C1 segment of cervical spinal cord (tissue), 14 donors: ENCODE data around the gene STAT6.

Experiments
- DNase-seq, 14 donors: peaks; one replicate each; lab custom pipeline; 2025; lab: John Stamatoyannopoulos, UW

Gene STAT6, protein sequence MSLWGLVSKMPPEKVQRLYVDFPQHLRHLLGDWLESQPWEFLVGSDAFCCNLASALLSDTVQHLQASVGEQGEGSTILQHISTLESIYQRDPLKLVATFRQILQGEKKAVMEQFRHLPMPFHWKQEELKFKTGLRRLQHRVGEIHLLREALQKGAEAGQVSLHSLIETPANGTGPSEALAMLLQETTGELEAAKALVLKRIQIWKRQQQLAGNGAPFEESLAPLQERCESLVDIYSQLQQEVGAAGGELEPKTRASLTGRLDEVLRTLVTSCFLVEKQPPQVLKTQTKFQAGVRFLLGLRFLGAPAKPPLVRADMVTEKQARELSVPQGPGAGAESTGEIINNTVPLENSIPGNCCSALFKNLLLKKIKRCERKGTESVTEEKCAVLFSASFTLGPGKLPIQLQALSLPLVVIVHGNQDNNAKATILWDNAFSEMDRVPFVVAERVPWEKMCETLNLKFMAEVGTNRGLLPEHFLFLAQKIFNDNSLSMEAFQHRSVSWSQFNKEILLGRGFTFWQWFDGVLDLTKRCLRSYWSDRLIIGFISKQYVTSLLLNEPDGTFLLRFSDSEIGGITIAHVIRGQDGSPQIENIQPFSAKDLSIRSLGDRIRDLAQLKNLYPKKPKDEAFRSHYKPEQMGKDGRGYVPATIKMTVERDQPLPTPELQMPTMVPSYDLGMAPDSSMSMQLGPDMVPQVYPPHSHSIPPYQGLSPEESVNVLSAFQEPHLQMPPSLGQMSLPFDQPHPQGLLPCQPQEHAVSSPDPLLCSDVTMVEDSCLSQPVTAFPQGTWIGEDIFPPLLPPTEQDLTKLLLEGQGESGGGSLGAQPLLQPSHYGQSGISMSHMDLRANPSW

DNA sequence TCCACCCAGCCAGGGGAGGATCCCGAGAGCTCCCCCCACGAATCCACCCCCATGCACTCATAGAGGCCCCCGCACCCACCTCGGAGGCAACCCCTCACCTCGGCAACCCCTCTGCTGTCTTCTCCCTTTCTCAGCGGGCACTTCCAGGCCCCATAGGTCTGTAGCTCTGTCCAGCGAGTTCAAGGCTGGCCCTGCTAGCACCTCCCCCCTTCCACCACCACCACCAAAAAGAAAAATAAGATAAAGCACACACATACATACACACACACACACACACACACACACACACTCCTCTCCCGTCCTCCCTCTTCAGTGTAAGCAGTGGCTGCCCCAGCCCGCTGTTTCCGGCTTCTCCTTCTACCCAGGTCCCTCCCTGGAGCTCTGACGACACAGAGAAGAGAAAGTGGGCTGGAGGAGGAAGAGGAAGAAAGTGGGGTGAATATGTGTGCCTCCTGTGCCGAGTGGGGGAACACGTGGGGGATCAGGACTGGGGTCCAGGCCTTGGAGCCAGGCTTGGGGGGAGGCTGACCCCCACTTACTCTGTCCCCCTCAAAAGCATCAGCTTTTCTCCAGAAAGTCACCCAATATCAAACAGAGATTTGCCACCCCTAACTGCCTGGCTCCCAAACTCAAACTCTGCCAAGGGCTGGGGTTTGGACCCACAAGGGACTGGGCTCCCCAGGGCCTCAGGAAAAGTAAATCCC is at the start of gene STAT6:
Gene STAT6, minus strand, starts transcription at position 332 of the 704 bp plus-strand sequence. CDS start 3,084 bp downstream, outside the sequence.
- DNase-seq = peak in 10 of 14 donors; percentile 33 to 71 (median 60)

DNA sequence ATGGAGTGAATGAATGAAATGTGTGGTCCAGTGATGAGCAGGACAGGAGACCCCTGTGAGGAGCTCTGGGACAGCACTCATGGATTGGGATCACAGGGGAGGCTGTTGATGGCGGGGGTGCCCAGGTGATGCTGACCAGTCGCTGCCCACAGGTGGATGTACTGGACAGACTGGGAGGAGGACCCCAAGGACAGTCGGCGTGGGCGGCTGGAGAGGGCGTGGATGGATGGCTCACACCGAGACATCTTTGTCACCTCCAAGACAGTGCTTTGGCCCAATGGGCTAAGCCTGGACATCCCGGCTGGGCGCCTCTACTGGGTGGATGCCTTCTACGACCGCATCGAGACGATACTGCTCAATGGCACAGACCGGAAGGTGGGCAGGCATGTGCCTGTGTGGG is 49.6 kb upstream of the STAT6 start:
- no peak for DNase-seq

DNA sequence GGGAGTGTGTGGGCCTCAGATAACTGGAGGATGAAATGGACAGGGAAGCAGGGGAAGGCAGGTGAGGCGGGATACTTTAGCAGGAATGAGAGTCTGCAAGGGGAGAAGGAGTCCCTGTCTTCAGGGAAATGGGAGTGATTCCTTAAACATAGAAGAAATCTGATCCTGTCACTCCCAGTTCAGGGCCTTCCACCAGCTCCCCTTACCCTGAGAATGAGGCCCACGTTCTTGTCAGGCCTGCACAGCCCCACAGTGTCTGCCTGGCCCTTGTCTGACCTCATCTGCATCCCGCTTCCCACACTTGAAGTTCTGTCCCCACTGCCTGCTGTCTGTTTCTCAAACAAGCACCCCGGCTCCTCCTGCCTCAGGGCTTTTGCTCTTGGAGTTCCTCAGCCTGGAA is 48.9 kb upstream of the STAT6 start:
- DNase-seq = no peak

DNA sequence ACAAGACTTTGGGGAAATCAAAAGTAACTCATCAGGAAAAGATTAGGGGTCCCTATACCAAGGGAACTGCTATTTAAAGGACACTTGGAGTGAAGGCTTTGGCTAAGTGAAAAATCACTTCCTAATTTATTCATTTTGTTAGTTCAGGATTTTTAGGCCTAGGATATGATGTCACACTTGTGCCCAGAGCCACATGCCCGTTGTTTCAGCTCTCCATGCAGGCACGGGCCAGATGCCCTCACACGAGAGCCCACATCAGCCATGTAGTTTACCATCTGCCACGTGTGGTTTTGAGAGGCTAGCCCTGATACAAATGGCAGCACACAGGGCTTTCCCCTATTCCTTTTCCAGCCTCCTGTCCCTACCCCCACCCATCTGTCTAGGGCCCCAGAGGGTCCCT is 48.1 kb upstream of the STAT6 start:
- DNase-seq = no peak

DNA sequence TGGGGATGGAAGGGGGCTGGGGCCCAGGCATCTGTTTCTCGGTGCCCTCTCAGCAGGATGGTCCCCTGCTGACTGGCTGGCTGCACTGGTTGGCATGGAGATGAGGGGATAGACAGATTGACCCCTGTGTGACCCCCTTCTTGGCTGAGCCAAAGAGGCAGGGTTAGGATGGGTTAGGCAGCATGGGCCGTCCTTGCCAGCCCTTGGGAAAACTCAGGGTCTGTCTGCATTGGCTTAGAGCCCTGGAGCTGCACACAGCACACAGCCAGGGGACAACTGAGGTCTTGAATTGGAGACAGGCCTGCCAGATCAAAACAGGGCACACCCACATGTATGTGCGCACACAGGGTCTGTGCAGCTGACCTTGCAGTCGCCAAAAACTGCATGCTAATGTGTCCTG is 47.5 kb upstream of the STAT6 start:
- DNase-seq = no peak

DNA sequence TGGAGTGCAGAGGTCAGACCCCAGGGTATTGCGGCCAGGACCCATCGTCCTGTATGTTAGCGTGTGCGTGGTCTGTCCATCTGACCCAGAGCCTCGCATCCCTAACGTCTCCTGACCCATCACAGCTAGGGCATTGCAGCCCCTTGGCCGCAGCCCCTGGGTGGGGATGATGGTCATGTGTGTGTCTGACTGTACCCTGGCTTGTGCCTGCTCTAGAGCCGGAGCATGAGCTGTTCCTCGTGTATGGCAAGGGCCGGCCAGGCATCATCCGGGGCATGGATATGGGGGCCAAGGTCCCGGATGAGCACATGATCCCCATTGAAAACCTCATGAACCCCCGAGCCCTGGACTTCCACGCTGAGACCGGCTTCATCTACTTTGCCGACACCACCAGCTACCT is 47.0 kb upstream of the STAT6 start:
- no peak for DNase-seq

DNA sequence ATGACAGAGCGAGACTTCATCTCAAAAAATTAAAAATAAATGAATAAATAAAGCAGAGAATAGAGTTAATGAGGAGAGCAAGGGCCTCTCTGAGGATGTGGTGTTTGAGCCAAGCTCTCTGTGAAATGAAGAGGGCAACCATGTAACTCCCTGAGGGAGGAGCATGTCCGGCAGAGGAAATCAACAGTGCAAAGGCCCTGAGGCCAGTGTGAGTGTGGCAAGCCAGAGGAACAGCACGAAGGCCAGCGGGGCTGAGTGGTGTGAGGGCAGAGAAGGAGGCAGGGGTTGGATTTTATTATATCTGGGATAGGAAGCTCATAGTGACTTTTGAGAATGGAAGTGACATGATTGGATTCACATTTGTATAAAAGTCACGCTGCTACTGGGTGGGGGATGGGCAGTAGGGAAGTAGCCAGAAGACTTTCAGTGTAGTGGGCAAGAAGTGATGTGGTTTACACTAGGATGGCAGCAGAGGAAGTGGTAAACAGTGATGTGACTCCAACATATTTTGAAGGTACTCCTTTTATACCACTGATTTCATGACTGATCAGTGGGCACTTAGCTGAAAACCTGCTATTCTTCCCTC is 46.5 kb upstream of the STAT6 start:
- peak in 3 of 14 donors; percentile 5 to 12 (median 6) for DNase-seq

DNA sequence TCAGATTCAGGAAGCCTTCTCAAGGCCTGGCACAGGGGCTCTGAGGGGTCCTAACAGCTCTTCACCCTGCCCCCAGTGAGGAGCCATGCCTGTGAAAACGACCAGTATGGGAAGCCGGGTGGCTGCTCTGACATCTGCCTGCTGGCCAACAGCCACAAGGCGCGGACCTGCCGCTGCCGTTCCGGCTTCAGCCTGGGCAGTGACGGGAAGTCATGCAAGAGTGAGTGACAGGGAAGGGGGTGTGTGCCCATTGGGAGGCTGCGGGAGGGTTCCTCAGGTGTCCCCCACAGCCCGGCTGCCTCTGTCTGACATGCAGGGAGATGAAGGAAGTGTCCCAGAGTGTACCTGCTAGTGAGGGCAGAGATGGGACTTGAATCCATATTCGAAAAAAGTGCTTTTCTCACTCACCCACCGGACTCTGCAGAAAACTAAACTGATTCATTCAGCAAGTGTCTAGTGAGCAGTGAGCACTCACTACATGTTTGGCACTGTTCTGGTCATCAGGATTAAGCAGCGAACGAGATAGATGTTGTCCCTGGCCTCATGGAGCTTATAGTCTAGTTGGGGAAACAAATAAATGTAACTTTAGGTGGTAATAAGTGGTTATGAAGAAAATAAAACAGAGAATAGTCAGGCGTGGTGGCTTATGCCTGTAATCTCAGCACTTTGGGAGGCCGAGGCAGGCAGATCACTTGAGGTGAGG is 45.7 kb upstream of the STAT6 start:
- DNase-seq = peak in 5 of 14 donors; percentile 21 to 62 (median 27)

DNA sequence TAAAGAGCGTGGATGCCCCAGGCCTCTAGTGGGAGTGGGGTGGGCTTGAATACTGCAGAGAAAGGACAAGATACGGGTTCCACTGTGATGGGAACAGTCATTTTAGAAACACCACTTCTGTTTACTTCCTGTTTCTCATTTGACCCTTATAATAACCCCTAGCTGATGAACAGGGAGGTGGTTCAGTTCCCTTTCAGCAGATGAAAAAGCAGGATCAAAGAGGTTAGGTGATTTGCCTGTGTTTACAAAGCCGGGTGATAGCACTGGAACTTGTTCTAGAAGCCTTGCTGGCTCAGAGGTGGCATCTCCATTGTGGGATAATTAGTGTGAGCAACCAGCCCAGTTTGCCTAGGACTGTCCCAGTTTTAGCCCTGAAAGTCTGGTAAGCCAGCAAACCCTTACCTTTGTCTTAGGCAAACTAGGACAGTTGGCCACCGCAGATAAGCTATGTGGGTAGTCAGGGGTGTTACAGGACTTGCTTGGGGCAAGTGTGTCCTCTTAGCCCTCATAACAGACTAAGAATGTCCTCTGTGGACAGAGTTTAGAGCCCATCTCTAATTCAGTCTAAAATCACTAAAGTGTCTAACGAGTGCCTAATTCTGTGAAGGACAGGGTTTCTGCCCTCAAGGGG is 43.8 kb upstream of the STAT6 start:
- no peak for DNase-seq

DNA sequence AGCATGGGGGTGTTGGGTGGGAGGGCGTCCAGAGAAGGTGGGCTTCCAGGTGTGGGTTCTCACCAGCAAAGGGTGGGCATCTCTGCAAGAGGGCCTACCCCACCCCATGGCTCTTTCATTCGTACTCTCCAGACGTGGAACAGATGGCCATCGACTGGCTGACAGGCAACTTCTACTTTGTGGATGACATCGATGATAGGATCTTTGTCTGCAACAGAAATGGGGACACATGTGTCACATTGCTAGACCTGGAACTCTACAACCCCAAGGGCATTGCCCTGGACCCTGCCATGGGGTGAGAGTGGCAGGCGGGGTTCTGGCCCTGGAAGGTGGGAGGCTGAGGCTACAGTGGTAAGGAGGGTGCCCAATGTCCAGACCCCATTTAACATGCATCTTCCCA is 42.9 kb upstream of the STAT6 start:
- no peak for DNase-seq

DNA sequence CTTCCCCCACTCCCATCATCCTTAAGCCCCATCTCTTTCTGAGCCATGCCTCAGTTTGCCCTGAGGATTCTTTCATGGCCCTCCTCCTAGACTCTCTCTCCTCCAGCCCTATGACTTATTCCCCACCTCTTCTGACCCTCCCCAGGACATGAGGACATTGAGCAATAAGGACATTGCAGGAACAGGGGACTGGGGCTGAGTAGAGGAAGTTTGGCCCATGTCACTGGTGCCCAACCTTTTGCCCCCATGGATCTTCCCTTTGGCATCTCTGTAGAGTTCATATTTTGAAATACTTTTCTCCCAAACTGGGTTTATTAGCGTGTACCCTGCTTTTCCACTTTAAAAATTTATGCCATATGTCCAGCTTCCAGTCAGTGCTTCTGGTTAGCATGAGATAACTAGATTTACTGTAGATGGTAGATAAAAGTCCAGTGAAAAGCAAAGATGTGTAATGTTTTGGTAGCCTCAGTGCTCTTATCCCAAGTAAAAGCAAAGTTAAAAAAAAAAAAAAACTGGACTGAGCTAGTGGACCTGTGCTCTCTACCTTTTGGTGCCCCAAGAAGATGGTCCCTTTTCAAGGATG is 42.3 kb upstream of the STAT6 start:
- DNase-seq = no peak

DNA sequence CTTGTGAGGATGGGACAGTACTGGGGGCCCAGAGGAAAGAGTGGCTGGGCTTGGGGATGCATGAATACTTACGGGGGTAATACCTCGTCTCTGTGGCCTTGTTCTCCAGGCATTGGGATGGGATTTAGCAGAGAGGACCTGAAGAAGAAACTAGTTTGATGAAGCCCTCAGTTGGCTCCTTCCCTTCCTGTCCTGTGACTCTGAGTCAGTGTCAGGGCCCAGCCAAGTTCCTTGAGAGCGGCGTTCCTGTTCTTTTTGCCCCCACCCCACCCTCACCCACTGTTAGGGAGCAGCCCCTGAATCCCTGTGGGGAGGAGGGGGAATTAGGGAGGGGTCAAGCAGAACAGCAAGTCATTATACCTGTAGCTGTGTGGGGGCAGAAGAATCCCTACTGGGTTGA is 41.5 kb upstream of the STAT6 start:
- DNase-seq = peak in 7 of 14 donors; percentile 15 to 66 (median 39)

DNA sequence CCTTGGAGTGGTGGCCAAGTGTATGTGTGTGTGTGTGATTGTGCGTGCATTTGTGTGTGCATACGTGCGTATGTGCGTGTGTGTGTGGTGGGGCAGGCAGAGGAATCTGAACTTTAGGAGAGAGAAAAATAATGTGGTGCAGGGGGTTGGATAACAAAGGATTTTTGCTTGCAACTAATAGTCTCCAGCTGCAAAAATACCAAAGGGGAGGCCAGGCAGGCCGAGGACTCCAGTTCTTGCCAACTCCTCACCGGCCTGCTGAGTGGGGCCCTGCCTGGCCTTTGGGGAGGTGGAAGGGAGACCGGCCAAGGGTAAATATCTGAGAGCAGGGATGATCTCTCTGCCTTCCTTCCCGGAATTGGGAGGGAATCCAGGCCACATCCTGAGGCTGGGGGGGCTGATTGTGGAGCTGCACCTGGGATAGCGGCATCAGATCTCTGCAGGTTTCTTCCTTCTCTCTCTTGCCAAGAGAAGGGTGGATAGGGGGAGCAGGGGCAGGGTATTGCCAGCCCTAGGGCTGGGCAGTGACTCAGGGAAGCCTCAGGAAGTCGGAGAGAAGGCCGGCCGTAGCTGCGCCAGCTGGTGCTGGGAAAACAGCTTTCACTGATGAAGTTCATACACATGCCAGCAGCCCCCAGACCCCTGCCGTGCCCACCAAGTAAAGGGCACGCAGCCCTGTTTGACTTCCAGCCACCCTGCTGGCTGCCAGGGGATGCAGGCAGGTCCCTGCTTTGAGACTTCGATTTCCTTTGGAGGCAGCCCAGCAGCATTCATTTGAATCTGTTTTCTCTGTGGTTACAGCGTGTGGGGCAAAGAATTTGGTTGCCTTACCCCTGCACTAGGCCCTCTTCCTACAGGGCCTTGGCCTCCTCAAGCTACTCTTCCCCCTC is 40.8 kb upstream of the STAT6 start:
- peak in 9 of 14 donors; percentile 27 to 94 (median 60) for DNase-seq

DNA sequence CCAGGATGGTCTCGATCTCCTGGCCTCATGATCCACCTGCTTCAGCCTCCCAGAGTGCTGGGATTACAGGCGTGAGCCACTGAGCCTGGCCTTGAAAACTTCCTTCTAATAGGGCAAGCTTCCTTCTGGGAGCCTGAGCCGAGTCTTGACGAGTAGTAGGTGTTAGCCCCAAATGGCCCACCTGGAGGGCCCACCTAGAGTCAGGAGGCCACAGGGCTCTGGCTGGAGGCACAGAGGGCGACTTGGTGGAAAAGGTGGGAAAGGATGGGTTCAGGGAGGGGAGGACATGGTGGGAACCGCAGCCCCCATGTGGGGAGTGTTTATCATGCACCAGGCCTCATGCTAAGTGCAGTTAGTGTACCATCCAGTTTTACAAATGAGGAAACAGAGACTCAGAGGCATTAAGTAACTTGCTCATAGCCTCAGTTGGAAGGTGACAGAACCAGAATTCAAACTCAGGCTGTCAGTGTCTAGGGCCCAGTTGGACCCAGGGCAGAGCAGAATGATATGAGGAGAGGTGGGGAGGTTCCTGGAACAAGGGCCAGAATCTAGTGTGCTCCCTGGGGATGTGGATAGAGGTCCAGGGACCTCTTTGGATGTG is 39.3 kb upstream of the STAT6 start:
- no peak for DNase-seq

DNA sequence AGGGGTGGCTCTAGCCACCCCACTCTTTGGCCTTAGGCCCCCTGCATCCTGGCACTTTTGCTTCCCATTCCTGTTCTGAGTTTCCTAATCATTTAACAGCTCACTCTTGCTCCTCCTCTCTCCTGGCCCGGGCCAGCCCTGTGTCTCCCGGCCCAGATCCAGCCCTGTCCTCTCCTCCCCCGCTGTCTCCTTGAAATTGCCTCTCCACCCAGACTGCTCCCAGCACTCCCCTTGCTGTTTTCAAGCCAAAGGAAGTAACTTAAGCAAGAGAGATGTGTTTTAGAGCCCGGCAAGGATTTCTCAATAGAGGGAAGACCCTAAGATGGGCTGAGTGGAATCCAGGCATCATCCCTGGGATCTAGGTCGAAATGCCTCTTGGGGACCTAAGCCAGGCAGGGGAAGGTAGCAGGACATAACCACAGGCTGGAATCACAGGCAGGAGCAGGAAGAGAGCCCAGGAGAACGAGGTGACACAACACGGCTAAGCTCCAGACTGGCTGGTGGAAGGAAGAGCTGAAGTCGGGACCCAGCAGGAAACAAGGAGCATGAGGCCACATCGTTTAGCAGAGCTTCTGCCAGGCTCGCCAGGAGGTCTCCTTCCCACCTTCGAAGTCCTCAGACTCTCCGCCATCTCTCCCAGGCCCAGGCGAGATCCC is 38.2 kb upstream of the STAT6 start:
- peak in 6 of 14 donors; percentile 23 to 75 (median 35) for DNase-seq

DNA sequence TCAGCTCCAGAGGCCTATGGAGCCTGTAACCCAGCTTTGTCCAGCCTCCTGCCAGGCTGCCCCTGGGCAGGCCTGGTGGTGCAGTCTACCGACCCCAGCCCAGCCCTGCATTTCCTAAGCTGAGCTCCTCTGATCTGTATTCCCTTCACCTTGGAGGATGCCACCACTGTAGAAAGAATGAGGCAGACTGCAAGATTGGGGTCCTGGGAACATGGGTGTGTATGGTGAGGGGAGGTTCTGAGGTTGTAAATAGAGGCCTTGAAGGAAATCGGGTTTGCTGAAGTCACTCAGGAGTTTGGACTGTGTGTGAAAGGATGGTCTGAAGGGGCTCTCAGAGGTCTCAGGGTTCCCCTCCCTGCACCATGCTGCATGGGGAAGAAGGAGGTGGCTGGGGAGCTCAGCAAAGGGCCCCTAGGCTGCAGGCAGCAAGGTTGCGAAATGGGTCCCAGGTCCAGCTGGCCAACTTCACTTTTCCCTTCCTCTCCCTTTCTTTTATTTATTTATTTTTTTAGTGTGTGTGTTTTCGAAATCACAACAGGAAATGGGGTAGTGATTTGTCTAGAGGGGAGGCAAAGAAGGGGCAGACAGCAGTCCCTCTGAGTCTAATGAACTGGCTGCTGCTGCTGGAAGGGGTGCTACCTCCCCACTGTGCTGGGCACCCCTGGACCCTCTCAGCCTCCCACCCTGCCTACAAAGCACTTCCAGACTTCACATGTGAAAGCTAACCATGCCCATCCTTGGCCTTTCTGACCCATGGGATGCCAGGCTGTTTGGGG is 37.5 kb upstream of the STAT6 start:
- DNase-seq = peak in 6 of 14 donors; percentile 18 to 59 (median 34)
